DND-41 (cell line): Measurements from ENCODE around the gene ONECUT1.

ENCODE experiments used
- CTCF ChIP-seq: IDR thresholded peaks from 2 replicates; pipeline ENCODE4 v1.5.1; 2012; ENCODE audit warnings: borderline replicate concordance, low read length, moderate library complexity, mild to moderate bottlenecking; ENCODE audit not compliant: poor library complexity, severe bottlenecking; ENCODE audit errors: extremely low read depth
- EZH2 ChIP-seq: IDR thresholded peaks from 3 replicates; pipeline ENCODE4 v1.6.1; 2012; ENCODE audit warnings: borderline replicate concordance, low read depth, mild to moderate bottlenecking, moderate library complexity, low read length, inconsistent platforms; ENCODE audit not compliant: severe bottlenecking

- TF ChIP-seq CTCF: no peak
- no peak for TF ChIP-seq EZH2
These were observed 58.2 kb downstream of the ONECUT1 start for GRCh38 chr15:52731732-52732470.
